Breast epithelium (tissue), 4 donors: ENCODE results near the gene DTD2. TPM values are rescaled to one million over a fixed set of nuclear protein-coding genes. Genes with fewer than 3 reads are reported as not detected.

Experiments used
- DNase-seq, 2 donors: peaks; one replicate each; pipeline ENCODE4 v3.0.0-alpha.2; 2019; ENCODE audit warnings: low spot score in 2 of 2
- H3K27ac ChIP-seq, 2 donors: fragments of 200-600 bp; sonication (generic) in 1 of 2; one replicate each; pipeline ENCODE4 v1.5.1; 2016 to 2019; ENCODE audit warnings: mild to moderate bottlenecking in 1 of 2
- H3K27me3 ChIP-seq, 2 donors: fragments of 200-600 bp; sonication (generic) in 1 of 2; one replicate each; pipeline versions ENCODE4 v1.5.1 to v1.6.0; 2017 to 2019; ENCODE audit warnings: control low read depth in 1 of 2, mild to moderate bottlenecking in 1 of 2
- H3K36me3 ChIP-seq: fragments of 200-600 bp; one replicate; pipeline ENCODE4 v1.5.1; 2019
- H3K4me1 ChIP-seq, 2 donors: fragments of 200-600 bp; sonication (generic); one replicate each; pipeline ENCODE4 v1.5.1; 2016 to 2019; ENCODE audit warnings: control low read depth in 1 of 2
- H3K4me3 ChIP-seq, 3 donors: fragments of 200-600 bp; sonication (generic); 1 replicate in 2 of 3; 2 replicates in 1 of 3; pipeline ENCODE4 v1.5.1; 2016 to 2019; ENCODE audit warnings: mild to moderate bottlenecking in 3 of 3, moderate library complexity in 2 of 3
- H3K9me3 ChIP-seq, 2 donors: fragments of 200-600 bp; sonication (generic) in 1 of 2; one replicate each; pipeline ENCODE4 v1.5.1; 2016 to 2019; ENCODE audit warnings: control low read depth in 1 of 2
- POLR2A ChIP-seq: fragments of 450-650 bp; IDR thresholded peaks from one replicate; pipeline ENCODE4 v1.6.1; 2016; ENCODE audit warnings: antibody characterized with exemption, mild to moderate bottlenecking, moderate library complexity
- POLR2AphosphoS5 ChIP-seq, 3 donors: sonication (generic); formaldehyde crosslinking; IDR thresholded peaks; one replicate each; pipeline ENCODE4 v1.6.1; 2017; ENCODE audit warnings: antibody characterized with exemption in 3 of 3
- intact Hi-C: fragments of 100-400 bp; cut with DNase I; formaldehyde crosslinking; loops from one replicate; pipeline ENCODE4 v1.15.1; 2023; ENCODE audit warnings: low total_unique reads
- total RNA-seq, 3 donors: library from RNA; depleted of rRNA; stranded (reverse); fragments of >200 nt; gene quantifications; one replicate each; pipeline ENCODE4 v1.1.0, GENCODE V29; 2016
- TF ChIP-seq, protein P1 (sequence below), 3 donors: fragments of 450-650 bp; IDR thresholded peaks; one replicate each; pipeline ENCODE4 v1.5.1; 2016 to 2017; ENCODE audit warnings: antibody characterized with exemption in 3 of 3, mild to moderate bottlenecking in 3 of 3, moderate library complexity in 3 of 3

Gene DTD2
- 10 to 100 TPM; 31.5 to 40.0 (median 39.4) TPM for total RNA-seq

DNA sequence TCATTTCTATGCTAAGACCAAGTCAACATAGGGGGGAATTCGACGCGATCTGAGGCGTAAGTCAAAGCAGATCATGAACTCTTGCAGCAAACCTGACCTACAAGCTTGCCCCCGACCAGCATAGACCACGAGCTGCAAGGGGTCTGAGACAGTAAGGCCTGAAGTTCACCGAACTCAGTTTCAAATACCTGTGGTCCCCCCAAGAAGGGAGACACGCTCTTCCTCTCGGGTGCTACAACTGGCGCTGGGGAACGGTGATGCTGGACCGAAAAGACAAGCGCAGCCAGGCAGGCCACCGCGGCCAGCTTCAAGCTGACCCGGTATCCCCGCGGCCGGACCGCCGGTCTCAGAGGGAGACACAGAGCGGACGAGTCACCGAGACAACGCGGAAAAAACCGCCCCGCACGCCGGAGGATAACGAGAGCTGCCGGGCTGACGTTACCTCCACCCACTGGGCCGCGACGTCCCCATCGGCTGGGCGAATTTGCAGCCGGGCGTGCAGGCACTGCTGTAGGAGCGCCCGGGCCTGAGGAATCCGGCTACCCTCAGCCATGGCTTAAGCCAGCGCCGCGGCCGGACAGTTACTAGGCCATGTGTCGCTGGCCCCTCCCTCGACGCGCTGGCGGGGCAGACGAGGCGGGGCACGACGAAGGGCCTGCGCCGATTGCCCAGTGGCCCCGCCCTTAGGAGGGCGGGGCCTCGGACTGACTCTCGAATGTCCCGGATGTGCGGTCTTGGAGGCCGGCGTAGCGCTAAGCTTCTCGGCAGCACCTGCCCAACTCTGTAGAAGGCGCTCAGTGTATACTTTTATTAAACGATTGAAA lies at the start of gene DTD2:
Gene DTD2 (minus strand): TSS at position 666 of the 824 bp plus-strand sequence. CDS start 113 bp downstream, at position 553.
- Histone ChIP-seq H3K4me1 (peaks cover 0 to 4% of the 10 kb centered on the region in 2 donors), H3K27ac (peak within 1 kb of the TSS; percentile 86 to 90), H3K36me3 (no peaks in the 10 kb centered on the region), H3K9me3 (no peaks in the 10 kb centered on the region), H3K4me3 (peak within 1 kb of the TSS; percentile 61 to 84 (median 78)), H3K27me3 (no peaks in the 10 kb centered on the region)
- TF ChIP-seq POLR2A (peak; percentile 58), POLR2AphosphoS5 (IDR thresholded peaks at IDR 0.05) (peak; percentile 74 to 85 (median 78))
- TF ChIP-seq, protein P1, sequence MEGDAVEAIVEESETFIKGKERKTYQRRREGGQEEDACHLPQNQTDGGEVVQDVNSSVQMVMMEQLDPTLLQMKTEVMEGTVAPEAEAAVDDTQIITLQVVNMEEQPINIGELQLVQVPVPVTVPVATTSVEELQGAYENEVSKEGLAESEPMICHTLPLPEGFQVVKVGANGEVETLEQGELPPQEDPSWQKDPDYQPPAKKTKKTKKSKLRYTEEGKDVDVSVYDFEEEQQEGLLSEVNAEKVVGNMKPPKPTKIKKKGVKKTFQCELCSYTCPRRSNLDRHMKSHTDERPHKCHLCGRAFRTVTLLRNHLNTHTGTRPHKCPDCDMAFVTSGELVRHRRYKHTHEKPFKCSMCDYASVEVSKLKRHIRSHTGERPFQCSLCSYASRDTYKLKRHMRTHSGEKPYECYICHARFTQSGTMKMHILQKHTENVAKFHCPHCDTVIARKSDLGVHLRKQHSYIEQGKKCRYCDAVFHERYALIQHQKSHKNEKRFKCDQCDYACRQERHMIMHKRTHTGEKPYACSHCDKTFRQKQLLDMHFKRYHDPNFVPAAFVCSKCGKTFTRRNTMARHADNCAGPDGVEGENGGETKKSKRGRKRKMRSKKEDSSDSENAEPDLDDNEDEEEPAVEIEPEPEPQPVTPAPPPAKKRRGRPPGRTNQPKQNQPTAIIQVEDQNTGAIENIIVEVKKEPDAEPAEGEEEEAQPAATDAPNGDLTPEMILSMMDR (IDR thresholded peaks at IDR 0.05) = no peak
- peak; percentile 90 to 92 for DNase-seq
- intact Hi-C loops = no loop called here

- Histone ChIP-seq H3K4me3 (no peak overlapping the region), H3K27ac (peak overlapping the region in 1 of 2 donors; percentile 33), H3K27me3 (no peaks in the 10 kb centered on the region), H3K4me1 (no peaks in the 10 kb centered on the region), H3K36me3 (no peaks in the 10 kb centered on the region), H3K9me3 (no peaks in the 10 kb centered on the region)
- DNase-seq = no peak
- TF ChIP-seq POLR2A (no peak), POLR2AphosphoS5 (IDR thresholded peaks at IDR 0.05) (no peak)
- TF ChIP-seq, protein P1 (IDR thresholded peaks at IDR 0.05) = no peak
- intact Hi-C loops = no loop called here
Observed at GRCh38 chr14:31505411-31505810, 48.1 kb upstream of the DTD2 start.

DNA sequence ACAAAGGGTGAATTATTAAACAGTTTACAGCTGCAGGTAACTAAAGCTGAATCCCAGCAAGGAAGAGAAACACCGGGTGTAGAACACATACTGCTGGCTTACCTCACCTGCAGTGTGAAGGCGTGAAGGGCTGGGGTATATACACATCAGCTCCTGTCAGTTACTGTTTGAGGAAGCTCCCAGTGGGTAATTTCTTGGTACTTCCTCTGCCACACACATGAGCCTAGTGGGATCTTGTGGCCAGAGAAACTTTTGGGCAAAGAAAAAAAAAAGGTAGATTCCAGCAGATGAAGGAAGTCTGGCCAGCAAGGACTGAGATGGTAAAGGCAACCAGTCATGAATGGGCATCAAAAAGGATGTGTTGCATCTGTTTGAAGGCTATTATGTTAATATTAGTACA lies 44.6 kb upstream of the DTD2 start:
- H3K4me3 ChIP-seq = no peak overlapping the region
- intact Hi-C loops = no loop called here
- H3K9me3 ChIP-seq = peaks cover 0 to 10% of the 10 kb centered on the region in 2 donors
- H3K36me3 ChIP-seq = no peaks in the 10 kb centered on the region
- H3K27ac ChIP-seq = no peak overlapping the region
- H3K4me1 ChIP-seq = no peaks in the 10 kb centered on the region
- TF ChIP-seq POLR2AphosphoS5 (IDR thresholded peaks at IDR 0.05) (no peak), POLR2A (no peak)
- TF ChIP-seq, protein P1 (IDR thresholded peaks at IDR 0.05) = no peak
- no peaks in the 10 kb centered on the region for H3K27me3 ChIP-seq
- no peak for DNase-seq

- H3K4me1 ChIP-seq = no peaks in the 10 kb centered on the region
- no peak overlapping the region for H3K4me3 ChIP-seq
- DNase-seq = no peak
- H3K36me3 ChIP-seq = no peaks in the 10 kb centered on the region
- no peaks in the 10 kb centered on the region for H3K27me3 ChIP-seq
- no peak overlapping the region for H3K27ac ChIP-seq
- H3K9me3 ChIP-seq = no peaks in the 10 kb centered on the region
- TF ChIP-seq, protein P1 (IDR thresholded peaks at IDR 0.05) = no peak
- TF ChIP-seq POLR2A = no peak
- no peak for TF ChIP-seq POLR2AphosphoS5 (IDR thresholded peaks at IDR 0.05)
- intact Hi-C loops = no loop called here
Observed at GRCh38 chr14:31492759-31493498, 35.6 kb upstream of the DTD2 start.

- H3K36me3 ChIP-seq = no peaks in the 10 kb centered on the region
- intact Hi-C loops = no loop called here
- H3K27ac ChIP-seq = no peak overlapping the region
- H3K4me3 ChIP-seq = no peak overlapping the region
- no peaks in the 10 kb centered on the region for H3K9me3 ChIP-seq
- DNase-seq = no peak
- TF ChIP-seq, protein P1 (IDR thresholded peaks at IDR 0.05) = no peak
- TF ChIP-seq POLR2A (no peak), POLR2AphosphoS5 (IDR thresholded peaks at IDR 0.05) (no peak)
- H3K27me3 ChIP-seq = no peaks in the 10 kb centered on the region
- no peaks in the 10 kb centered on the region for H3K4me1 ChIP-seq
Observed at GRCh38 chr14:31489691-31490090, 32.4 kb upstream of the DTD2 start.
